Heart right ventricle (tissue), 16 donors: ENCODE measurements around the gene VTI1A. TPM values are rescaled to one million over a fixed set of nuclear protein-coding genes. Genes with fewer than 3 reads are reported as not detected.
A peak's percentile ranks its signal among the peaks of the same experiment; 100 is the strongest.

Experiments
- ATAC-seq, 8 donors: fragments of 200-7000 bp; cut with Tn5 transposase; one replicate each; pipeline ENCODE4 v1.9.1; 2020; ENCODE audit warnings: mild to moderate bottlenecking in 8 of 8, moderate library complexity in 8 of 8, moderate number of reproducible peaks in 1 of 8
- DNase-seq, 2 donors: peaks; one replicate each; pipeline ENCODE4 v3.0.0-alpha.2; 2020
- H3K27ac ChIP-seq, 10 donors: fragments of 200-600 bp; sonication (generic) in 2 of 10; one replicate each; pipeline versions ENCODE4 v1.5.0 to v1.8.0; 2020 to 2022; ENCODE audit warnings: mild to moderate bottlenecking in 3 of 10
- H3K27me3 ChIP-seq, 7 donors: fragments of 200-600 bp; one replicate each; pipeline ENCODE4 v1.8.0; 2021 to 2022; ENCODE audit warnings: mild to moderate bottlenecking in 2 of 7
- H3K36me3 ChIP-seq, 9 donors: fragments of 200-600 bp; sonication (generic) in 1 of 9; one replicate each; pipeline versions ENCODE4 v1.5.0 to v1.8.0; 2020 to 2022; ENCODE audit warnings: mild to moderate bottlenecking in 2 of 9
- H3K4me1 ChIP-seq, 9 donors: fragments of 200-600 bp; sonication (generic) in 1 of 9; one replicate each; pipeline versions ENCODE4 v1.5.0 to v1.8.0; 2020 to 2022; ENCODE audit warnings: mild to moderate bottlenecking in 4 of 9
- H3K4me3 ChIP-seq, 10 donors: fragments of 200-600 bp; sonication (generic) in 2 of 10; one replicate each; pipeline versions ENCODE4 v1.5.0 to v1.8.0; 2020 to 2022; ENCODE audit warnings: mild to moderate bottlenecking in 7 of 10, moderate library complexity in 2 of 10
- H3K9me3 ChIP-seq, 11 donors: fragments of 200-600 bp in 10 of 11; sonication (generic) in 2 of 11; one replicate each; pipeline versions ENCODE4 v1.5.0 to v1.8.0; 2013 to 2022; ENCODE audit warnings: mild to moderate bottlenecking in 2 of 11, control low read depth in 1 of 11, moderate library complexity in 1 of 11
- CTCF ChIP-seq, 9 donors: fragments of 200-600 bp; sonication (generic) in 2 of 9; IDR thresholded peaks; one replicate each; pipeline versions ENCODE4 v1.5.0 to v1.8.0; 2021 to 2022; ENCODE audit warnings: antibody characterized with exemption in 9 of 9, mild to moderate bottlenecking in 5 of 9, moderate library complexity in 1 of 9
- WGBS, 2 donors: extraction: QIAGEN DNeasy Blood & Tissue Kit; methylation state at CpG; one replicate each; pipeline ENCODE4 v1.1.7; 2013; ENCODE audit warnings: inconsistent platforms in 1 of 2; 5-methylcytosine and 5-hydroxymethylcytosine counted together
- intact Hi-C, 10 donors: fragments of 100-400 bp; cut with DNase I; formaldehyde crosslinking; loops; one replicate each; pipeline versions ENCODE4 v1.11.1 to v1.14.2; 2022
- polyA plus RNA-seq, 2 donors: library from polyadenylated mRNA; stranded (reverse); fragments of 200-250 nt; gene quantifications; one replicate each; pipeline ENCODE4 v1.2.3, GENCODE V29; 2013
- total RNA-seq, 10 donors: library from RNA; stranded (reverse); fragmentation: NEBNext Ultra II Directional in 3 of 10; extraction: Animal tissue kit (Norgen Biotek cat#: 25700) in 3 of 10; gene quantifications; one replicate each; pipeline versions ENCODE4 v1.2.1 to v1.2.4, GENCODE V29; 2021 to 2023
- donor health status: Arrhythmogenic right ventricular cardiomyopathy.
- donor health status: ischemic (EF 13 %, LVEDD 7.1; RV severe dilation, severe dysfunction).
- donor health status: healthy with polysubstance abuse.
- donor health status: DM: no; HTN: yes; CAD: no.
- donor health status: DM: no; HTN: no; CAD: no.
- donor health status: ischemic (EF 25% LVEDD 6.9; RV normal size, moderate dysfunction).
- donor health status: ischemic (EF 25% LVEDD 5.7; RV mildly dilated, moderate dysfunction).
- donor health status: healthy.
- donor health status: DM: yes; HTN: yes; CAD: no.
- donor health status: Ischemic cardiomyopathy.
- donor health status: ischemic (EF 35%, LVEDD 5.7; RV mildly dilated, moderate dysfunction).
- donor health status: nonischemic (EF 11% LVEDD 7.7; RV severe dilation, severe dysfunction).
- donor health status: DM: yes; HTN: yes; CAD: no.
- donor health status: PGD.
- donor health status: ischemic (EF 29% LVEDD 5.4; RV normal size, mild dysfunction).
- donor health status: nonischemic (EF 23%, LVEDD 6.1; RV moderate dilation, normal function).

VTI1A gene
- total and polyA plus RNA-seq, 12 donors, result 6.2 to 24.5 (median 20.6) TPM

- intact Hi-C loops, result no loop called here
- no peaks in the 10 kb centered on the region for H3K4me1 ChIP-seq
- WGBS, 2 donors, result 53 to 73% methylated on average over 7 of the region's 7 CpGs
- peaks cover 0 to 22% (median 9%) of the 10 kb centered on the region in 11 donors for H3K9me3 ChIP-seq
- H3K27ac ChIP-seq, result no peak overlapping the region
- peak; percentile 13 to 19 for DNase-seq
- peak; percentile 46 to 91 (median 86) for ATAC-seq
- no peaks in the 10 kb centered on the region for H3K27me3 ChIP-seq
- no peak for TF ChIP-seq CTCF (IDR thresholded peaks at IDR 0.05)
- H3K4me3 ChIP-seq, result no peak overlapping the region
- H3K36me3 ChIP-seq, result no peaks in the 10 kb centered on the region
These were observed 166.6 kb downstream of the VTI1A start for GRCh38 chr10:112613620-112614019.

- H3K4me1 ChIP-seq, result no peaks in the 10 kb centered on the region
- no peak for TF ChIP-seq CTCF (IDR thresholded peaks at IDR 0.05)
- ATAC-seq (no peak), DNase-seq (no peak)
- no peak overlapping the region for H3K27ac ChIP-seq
- 85 to 90% methylated on average over 6 of the region's 6 CpGs for WGBS, 2 donors
- peaks cover 0 to 22% (median 9%) of the 10 kb centered on the region in 11 donors for H3K9me3 ChIP-seq
- H3K36me3 ChIP-seq, result no peaks in the 10 kb centered on the region
- intact Hi-C loops, result no loop called here
- no peak overlapping the region for H3K4me3 ChIP-seq
- H3K27me3 ChIP-seq, result no peaks in the 10 kb centered on the region
These were observed 167.1 kb downstream of the VTI1A start for GRCh38 chr10:112614072-112614471.

- no peak for TF ChIP-seq CTCF (IDR thresholded peaks at IDR 0.05)
These were observed 167.6 kb downstream of the VTI1A start for GRCh38 chr10:112614586-112614985.

GRCh38 chr10:112615269-112615668 lies 168.3 kb downstream of the VTI1A start:
- ATAC-seq (no peak), DNase-seq (no peak)
- intact Hi-C loops, result no loop called here
- Histone ChIP-seq H3K9me3 (peaks cover 0 to 22% (median 9%) of the 10 kb centered on the region in 11 donors), H3K27ac (no peak overlapping the region), H3K4me1 (no peaks in the 10 kb centered on the region), H3K36me3 (no peaks in the 10 kb centered on the region), H3K27me3 (no peaks in the 10 kb centered on the region), H3K4me3 (no peak overlapping the region)
- TF ChIP-seq CTCF (IDR thresholded peaks at IDR 0.05), result no peak
- WGBS, 2 donors, result 100% methylated on average over 1 of the region's 1 CpG

More at GRCh38 chr10:112614586-112614985, 167.6 kb downstream of the VTI1A start:
- DNase-seq, result no peak
- H3K27ac ChIP-seq, result no peak overlapping the region
- peaks cover 0 to 22% (median 9%) of the 10 kb centered on the region in 11 donors for H3K9me3 ChIP-seq
- no peaks in the 10 kb centered on the region for H3K36me3 ChIP-seq
- no peak overlapping the region for H3K4me3 ChIP-seq
- no peaks in the 10 kb centered on the region for H3K27me3 ChIP-seq
- no peaks in the 10 kb centered on the region for H3K4me1 ChIP-seq
- intact Hi-C loops, result no loop called here
- ATAC-seq, result no peak
- WGBS, 2 donors, result 94 to 95% methylated on average over 1 of the region's 1 CpG
